NCI-H526 (cell line): ENCODE data around the gene RBM4.
"Not testable (repeated sequence)": the region's sequence is repeated elsewhere in the genome, so short reads cannot be mapped to it uniquely, and the experiment has no call there.

Experiments used
- DNase-seq, 2 experiments: peaks; one replicate each; lab custom pipeline; 2025; lab: John Stamatoyannopoulos, UW

RBM4 gene

GRCh38 chr11:66617155-66617834, 21.2 kb upstream of the RBM4 start:
- peak; percentile 55 to 87 for DNase-seq

- DNase-seq, result no peak
Measured at GRCh38 chr11:66619080-66619554, 19.4 kb upstream of the RBM4 start.

- DNase-seq, result no peak
Measured at GRCh38 chr11:66624450-66624849, 14.1 kb upstream of the RBM4 start.

- no peak for DNase-seq
Measured at GRCh38 chr11:66625041-66625751, 13.3 kb upstream of the RBM4 start.

- DNase-seq, result no peak
Measured at GRCh38 chr11:66625752-66626149, 12.8 kb upstream of the RBM4 start.

GRCh38 chr11:66626382-66626781, 12.1 kb upstream of the RBM4 start:
- DNase-seq, result no peak

GRCh38 chr11:66626926-66627325, 11.6 kb upstream of the RBM4 start:
- DNase-seq, result no peak

- no peak for DNase-seq
Measured at GRCh38 chr11:66628061-66628603, 10.4 kb upstream of the RBM4 start.

GRCh38 chr11:66629356-66629755, 9.1 kb upstream of the RBM4 start:
- no peak for DNase-seq

- DNase-seq, result no peak
Measured at GRCh38 chr11:66631883-66632282, 6.6 kb upstream of the RBM4 start.

- no peak for DNase-seq
Measured at GRCh38 chr11:66632952-66633351, 5.6 kb upstream of the RBM4 start.

- no peak for DNase-seq
Measured at GRCh38 chr11:66636411-66636810, 2.1 kb upstream of the RBM4 start.

GRCh38 chr11:66637557-66638176, 836 bp upstream of the RBM4 start:
- DNase-seq, result peak in 1 of 2 experiments; percentile 61

GRCh38 chr11:66639066-66639813, 737 bp downstream of the RBM4 start:
- DNase-seq, result no peak

- DNase-seq, result not testable (repeated sequence)
Measured at GRCh38 chr11:66639814-66640340, 1.4 kb downstream of the RBM4 start.

- DNase-seq, result no peak
Measured at GRCh38 chr11:66641834-66642233, 3.3 kb downstream of the RBM4 start.

- DNase-seq, result no peak
Measured at GRCh38 chr11:66643745-66644437, 5.4 kb downstream of the RBM4 start.

GRCh38 chr11:66646828-66647227, 8.3 kb downstream of the RBM4 start:
- no peak for DNase-seq

GRCh38 chr11:66649903-66650302, 11.4 kb downstream of the RBM4 start:
- no peak for DNase-seq

GRCh38 chr11:66651016-66651415, 12.5 kb downstream of the RBM4 start:
- DNase-seq, result no peak

GRCh38 chr11:66652651-66653050, 14.1 kb downstream of the RBM4 start:
- DNase-seq, result no peak
